ENCODE results near the gene KSR2. TPM values are rescaled to one million over a fixed set of nuclear protein-coding genes. Genes with fewer than 3 reads are reported as not detected.

KSR2 gene
- total RNA-seq, 2 experiments from 2014 or later: 0.03 to 0.15 TPM

DNA sequence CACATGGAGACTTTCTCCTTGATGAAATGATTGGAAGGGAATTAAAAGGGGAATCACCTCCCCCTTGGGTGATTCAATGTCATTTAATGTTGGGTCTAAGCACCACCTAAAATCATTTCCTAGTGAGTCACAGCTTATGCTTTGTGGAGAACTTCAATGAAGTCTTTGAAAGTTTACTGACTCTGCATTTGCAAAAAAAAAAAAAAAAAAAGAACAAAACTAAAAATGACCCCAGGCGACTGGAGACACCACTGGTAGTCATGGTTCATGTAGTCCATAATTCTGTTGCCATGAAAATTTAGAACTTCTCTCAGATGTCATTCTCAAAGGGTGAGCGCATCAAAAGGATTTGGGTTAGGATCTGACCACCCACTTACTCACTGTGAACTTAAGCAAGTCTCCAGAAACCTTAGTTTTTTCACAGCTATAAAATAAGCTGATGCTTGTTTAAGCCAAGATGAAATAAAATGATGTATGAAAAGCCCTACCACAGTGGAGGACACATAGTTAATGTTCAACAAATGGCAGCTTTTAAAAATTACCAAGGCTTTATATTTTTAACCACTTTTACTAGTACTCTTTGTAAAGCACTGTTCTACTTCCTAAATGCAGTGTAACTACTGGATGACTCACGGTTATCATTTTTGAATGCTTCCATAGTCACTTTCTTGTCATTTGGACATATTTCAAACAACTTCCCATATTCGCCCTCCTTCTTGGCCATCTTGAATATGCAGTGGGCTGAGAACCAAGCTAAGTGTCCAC, 18.1 kb upstream of the KSR2 start:
- TF ChIP-seq EZH2phosphoT487 (IDR thresholded peaks at IDR 0.05; ENCODE audit: borderline replicate concordance, low read depth, low read length): no peak
- TF ChIP-seq, protein P1, sequence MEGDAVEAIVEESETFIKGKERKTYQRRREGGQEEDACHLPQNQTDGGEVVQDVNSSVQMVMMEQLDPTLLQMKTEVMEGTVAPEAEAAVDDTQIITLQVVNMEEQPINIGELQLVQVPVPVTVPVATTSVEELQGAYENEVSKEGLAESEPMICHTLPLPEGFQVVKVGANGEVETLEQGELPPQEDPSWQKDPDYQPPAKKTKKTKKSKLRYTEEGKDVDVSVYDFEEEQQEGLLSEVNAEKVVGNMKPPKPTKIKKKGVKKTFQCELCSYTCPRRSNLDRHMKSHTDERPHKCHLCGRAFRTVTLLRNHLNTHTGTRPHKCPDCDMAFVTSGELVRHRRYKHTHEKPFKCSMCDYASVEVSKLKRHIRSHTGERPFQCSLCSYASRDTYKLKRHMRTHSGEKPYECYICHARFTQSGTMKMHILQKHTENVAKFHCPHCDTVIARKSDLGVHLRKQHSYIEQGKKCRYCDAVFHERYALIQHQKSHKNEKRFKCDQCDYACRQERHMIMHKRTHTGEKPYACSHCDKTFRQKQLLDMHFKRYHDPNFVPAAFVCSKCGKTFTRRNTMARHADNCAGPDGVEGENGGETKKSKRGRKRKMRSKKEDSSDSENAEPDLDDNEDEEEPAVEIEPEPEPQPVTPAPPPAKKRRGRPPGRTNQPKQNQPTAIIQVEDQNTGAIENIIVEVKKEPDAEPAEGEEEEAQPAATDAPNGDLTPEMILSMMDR (conservative IDR thresholded peaks at IDR 0.05; ENCODE audit: low read length): no peak
- Histone ChIP-seq H3K4me1 (ENCODE audit: insufficient read depth, low read length, poor library complexity, severe bottlenecking) (no peaks in the 10 kb centered on the region), H2AFZ (ENCODE audit: low read length) (no peak overlapping the region), H3K79me2 (ENCODE audit: insufficient read depth, low read depth, low read length) (no peaks in the 10 kb centered on the region), H4K20me1 (ENCODE audit: insufficient read depth, low read length) (no peaks in the 10 kb centered on the region), H3K9me2 (ENCODE audit: insufficient read depth, low read length) (no peaks in the 10 kb centered on the region), H3K4me2 (ENCODE audit: low read length) (no peak overlapping the region), H3K36me3 (ENCODE audit: insufficient read depth, low read length) (no peaks in the 10 kb centered on the region), H3K27ac (ENCODE audit: low read depth, low read length, poor library complexity, severe bottlenecking) (no peak overlapping the region), H3K4me3 (ENCODE audit: low read depth, low read length, poor library complexity, severe bottlenecking) (no peak overlapping the region), H3K9me3 (ENCODE audit: low read length) (no peaks in the 10 kb centered on the region)
- CTCF ChIA-PET (ENCODE audit: unreplicated experiment): no interaction called here
- no peak for DNase-seq (ENCODE audit: low spot score)
- intact Hi-C loops (cut with micrococcal nuclease; ENCODE audit: unreplicated experiment): no loop called here
- POLR2A ChIA-PET: interaction anchor here (0.7 kb wide), 1 partner anchor 34 kb away, joined by 3 read pairs; no protein-coding TSS in a partner anchor
- BruUV-seq (replicated peaks): no TSS peak

DNA sequence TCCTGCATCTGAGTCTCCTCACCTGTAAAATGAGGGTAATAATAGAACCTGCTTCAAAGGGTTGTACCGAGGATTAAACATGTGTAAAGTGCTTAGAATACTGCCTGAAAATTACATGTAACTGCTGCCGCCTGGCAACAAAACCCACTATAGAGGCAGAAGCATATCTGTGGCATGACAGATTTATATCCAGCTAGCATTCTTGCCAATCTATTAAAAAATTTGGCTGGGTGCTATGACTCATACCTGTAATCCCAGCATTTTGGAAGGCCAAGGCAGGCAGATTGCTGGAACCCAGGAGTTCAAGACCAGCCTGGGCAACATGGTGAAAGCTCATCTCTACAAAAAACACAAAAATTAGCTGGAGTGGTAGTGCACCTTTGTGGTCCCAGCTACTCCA, 16.4 kb upstream of the KSR2 start:
- Histone ChIP-seq H3K36me3 (ENCODE audit: insufficient read depth, low read length) (no peaks in the 10 kb centered on the region), H3K27ac (ENCODE audit: low read depth, low read length, poor library complexity, severe bottlenecking) (no peak overlapping the region), H3K9me2 (ENCODE audit: insufficient read depth, low read length) (no peaks in the 10 kb centered on the region), H3K4me3 (ENCODE audit: low read depth, low read length, poor library complexity, severe bottlenecking) (no peak overlapping the region), H2AFZ (ENCODE audit: low read length) (no peak overlapping the region), H4K20me1 (ENCODE audit: insufficient read depth, low read length) (no peaks in the 10 kb centered on the region), H3K4me1 (ENCODE audit: insufficient read depth, low read length, poor library complexity, severe bottlenecking) (no peaks in the 10 kb centered on the region), H3K9me3 (ENCODE audit: low read length) (no peaks in the 10 kb centered on the region), H3K79me2 (ENCODE audit: insufficient read depth, low read depth, low read length) (no peaks in the 10 kb centered on the region), H3K4me2 (ENCODE audit: low read length) (no peak overlapping the region)
- TF ChIP-seq, protein P1 (conservative IDR thresholded peaks at IDR 0.05; ENCODE audit: low read length): no peak
- TF ChIP-seq EZH2phosphoT487 (IDR thresholded peaks at IDR 0.05; ENCODE audit: borderline replicate concordance, low read depth, low read length): no peak
- DNase-seq (ENCODE audit: low spot score): no peak
- intact Hi-C loops (cut with micrococcal nuclease; ENCODE audit: unreplicated experiment): no loop called here
- CTCF ChIA-PET (ENCODE audit: unreplicated experiment): no interaction called here
- BruUV-seq (replicated peaks): no TSS peak
- POLR2A ChIA-PET: interaction anchor here (0.5 kb wide), 1 partner anchor 384 kb away, joined by 3 read pairs; no protein-coding TSS in a partner anchor

DNA sequence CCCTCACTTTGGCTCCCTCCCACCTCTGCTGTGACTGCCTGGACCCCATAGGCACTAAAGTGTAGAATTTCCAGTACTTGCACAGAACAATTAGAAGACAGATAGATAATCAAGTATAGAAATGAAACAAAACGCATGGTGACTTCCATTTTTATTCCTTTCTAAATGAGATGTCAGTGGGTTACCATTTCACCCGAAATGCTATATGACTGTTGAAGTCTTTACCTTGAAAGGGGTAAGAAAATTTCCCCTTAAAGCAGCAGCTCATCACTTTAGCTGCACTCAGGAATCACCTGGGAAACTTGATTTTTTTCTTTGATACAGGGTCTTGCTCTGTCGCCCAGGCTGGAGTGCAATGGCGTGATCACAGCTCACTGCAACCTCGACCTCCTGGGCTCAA, 12.5 kb upstream of the KSR2 start:
- no peaks in the 10 kb centered on the region for H3K79me2 ChIP-seq (ENCODE audit: insufficient read depth, low read depth, low read length)
- intact Hi-C loops (cut with micrococcal nuclease; ENCODE audit: unreplicated experiment): no loop called here
- no peak overlapping the region for H3K4me3 ChIP-seq (ENCODE audit: low read depth, low read length, poor library complexity, severe bottlenecking)
- no peaks in the 10 kb centered on the region for H3K9me3 ChIP-seq (ENCODE audit: low read length)
- BruUV-seq (replicated peaks): no TSS peak
- no peak overlapping the region for H2AFZ ChIP-seq (ENCODE audit: low read length)
- TF ChIP-seq, protein P1 (conservative IDR thresholded peaks at IDR 0.05; ENCODE audit: low read length): no peak
- TF ChIP-seq EZH2phosphoT487 (IDR thresholded peaks at IDR 0.05; ENCODE audit: borderline replicate concordance, low read depth, low read length): no peak
- no peak overlapping the region for H3K4me2 ChIP-seq (ENCODE audit: low read length)
- DNase-seq (ENCODE audit: low spot score): no peak
- no peak overlapping the region for H3K27ac ChIP-seq (ENCODE audit: low read depth, low read length, poor library complexity, severe bottlenecking)
- ChIA-PET POLR2A (no interaction called here), CTCF (ENCODE audit: unreplicated experiment) (no interaction called here)
- H3K9me2 ChIP-seq (ENCODE audit: insufficient read depth, low read length): no peaks in the 10 kb centered on the region
- no peaks in the 10 kb centered on the region for H4K20me1 ChIP-seq (ENCODE audit: insufficient read depth, low read length)
- H3K36me3 ChIP-seq (ENCODE audit: insufficient read depth, low read length): no peaks in the 10 kb centered on the region
- H3K4me1 ChIP-seq (ENCODE audit: insufficient read depth, low read length, poor library complexity, severe bottlenecking): no peaks in the 10 kb centered on the region

All from OCI-LY7 (cell line).